Motor neuron (in vitro differentiated cells): ENCODE data around the gene C1orf87. TPM values are rescaled to one million over a fixed set of nuclear protein-coding genes. Genes with fewer than 3 reads are reported as not detected.
A peak's percentile ranks its signal among the peaks of the same experiment; 100 is the strongest.

Source experiments
- ATAC-seq, 8 experiments: fragments of 200-7000 bp; cut with Tn5 transposase; replicated peaks in 6 of 8; 2 replicates each; pipeline ENCODE4 v1.8.0; 2021; ENCODE audit warnings: mild to moderate bottlenecking in 8 of 8, moderate library complexity in 8 of 8
- H3K27ac ChIP-seq, 2 donors: fragments of 250-450 bp; sonication (Bioruptor Pico); 2 replicates each; pipeline ENCODE4 v1.9.0; 2021; ENCODE audit warnings: antibody characterized with exemption in 2 of 2, mild to moderate bottlenecking in 2 of 2, moderate library complexity in 1 of 2
- H3K4me1 ChIP-seq, 2 donors: fragments of 250-450 bp; sonication (Bioruptor Pico); replicated peaks in 1 of 2; 2 replicates each; pipeline ENCODE4 v1.6.1; 2021; ENCODE audit warnings: antibody characterized with exemption in 2 of 2, mild to moderate bottlenecking in 2 of 2, moderate library complexity in 1 of 2
- H3K4me3 ChIP-seq, 5 donors: fragments of 250-450 bp; sonication (Bioruptor Pico); 2 replicates each; pipeline ENCODE4 v1.9.0; 2021; ENCODE audit warnings: antibody characterized with exemption in 5 of 5, mild to moderate bottlenecking in 5 of 5, moderate library complexity in 4 of 5
- WGBS, 10 experiments: fragments of 450-650 bp; shearing (Covaris generic); methylation state at CpG; one replicate each; pipeline ENCODE4 v1.0.0; 2022; 5-methylcytosine and 5-hydroxymethylcytosine counted together
- in situ Hi-C, 9 experiments: fragments of 400-800 bp; cut with MboI; loops; one replicate each; pipeline ENCODE4 v1.15.0; 2021; ENCODE audit warnings: low sequenced_read_pairs in 9 of 9, low pct_unique_long_range_greater_than_20kb in 2 of 9; ENCODE audit not compliant: unreplicated experiment in 9 of 9
- total RNA-seq, 8 experiments: library from RNA; unstranded; fragments of 300-600 nt; gene quantifications; 2 replicates each; pipeline versions ENCODE4 v1.2.3 to v1.2.4, GENCODE V29; 2022

The C1orf87 gene, protein sequence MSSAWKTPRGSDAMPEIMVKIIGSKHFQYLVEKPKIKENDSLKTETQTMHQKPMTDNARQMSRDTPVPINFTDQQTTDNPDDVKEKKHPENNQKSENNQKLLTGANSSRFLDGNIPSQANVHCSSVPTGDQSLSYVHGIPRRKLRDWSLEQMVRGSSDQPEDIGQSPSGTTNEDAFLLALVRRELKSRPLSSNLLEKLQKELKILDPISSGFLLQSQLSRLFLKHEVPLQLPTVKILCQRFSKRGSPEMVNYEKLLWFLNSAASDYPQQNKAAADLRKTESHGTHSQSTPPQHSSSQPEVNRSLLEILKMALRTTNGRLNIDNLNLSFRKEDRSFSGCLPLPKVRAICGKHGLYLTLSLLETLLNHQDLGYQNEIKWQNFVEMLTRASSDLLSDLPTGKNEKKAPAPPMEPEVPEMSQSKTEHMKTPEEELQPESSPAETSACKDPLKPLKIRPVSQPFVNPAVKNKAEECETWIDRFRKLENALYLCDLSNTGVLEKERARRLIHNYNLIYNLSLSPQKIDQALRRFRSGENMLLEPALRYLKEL
- under 1 TPM in 4 of 8 experiments, not detected in 4; 0.04 to 0.90 (median 0.29) TPM for total RNA-seq

GRCh38 chr1:60073605-60074278, at the start of gene C1orf87:
C1orf87 (minus strand) TSS chr1:60073770; CDS start chr1:60072643, 1,127 bp downstream.
- no peaks in the 10 kb centered on the region for H3K4me1 ChIP-seq
- in situ Hi-C loops = no loop called here
- no peak within 1 kb of the TSS for H3K27ac ChIP-seq
- 42 to 98% (median 84%) methylated on average over 2 to 17 of the region's 36 CpGs; no CpG with 5 or more reads in 2 of the 10 experiments for WGBS, 10 experiments
- H3K4me3 ChIP-seq = no peak within 1 kb of the TSS
- peak in 1 of 8 experiments; percentile 61 for ATAC-seq

- in situ Hi-C loops = no loop called here
These were observed 44.5 kb upstream of the C1orf87 start for GRCh38 chr1:60118085-60118484.

GRCh38 chr1:60114745-60115318, 41.3 kb upstream of the C1orf87 start:
- Histone ChIP-seq H3K4me3 (no peak overlapping the region), H3K4me1 (peaks cover 0 to 26% of the 10 kb centered on the region in 2 donors), H3K27ac (no peak overlapping the region)
- no peak for ATAC-seq
- in situ Hi-C loops = no loop called here
- 31 to 100% (median 61%) methylated on average over 2 to 7 of the region's 7 CpGs for WGBS, 10 experiments

More at GRCh38 chr1:60118085-60118484, 44.5 kb upstream of the C1orf87 start:
- peaks cover 0 to 26% of the 10 kb centered on the region in 2 donors for H3K4me1 ChIP-seq
- peak; percentile 74 to 100 (median 88) for ATAC-seq
- H3K27ac ChIP-seq = peak overlapping the region in 1 of 2 donors; percentile 38
- no peak overlapping the region for H3K4me3 ChIP-seq
- 0 to 86% (median 48%) methylated on average over 1 to 4 of the region's 4 CpGs; no CpG with 5 or more reads in 1 of the 10 experiments for WGBS, 10 experiments

- peaks cover 0 to 25% of the 10 kb centered on the region in 2 donors for H3K4me1 ChIP-seq
- no peak for ATAC-seq
- no peak overlapping the region for H3K27ac ChIP-seq
- in situ Hi-C loops = no loop called here
- WGBS, 10 experiments = 29 to 100% (median 71%) methylated on average over 1 of the region's 1 CpG; no CpG with 5 or more reads in 5 of the 10 experiments
- no peak overlapping the region for H3K4me3 ChIP-seq
These were observed 40.0 kb upstream of the C1orf87 start for GRCh38 chr1:60113596-60113995.

GRCh38 chr1:60113028-60113427, 39.5 kb upstream of the C1orf87 start:
- Histone ChIP-seq H3K4me3 (no peak overlapping the region), H3K4me1 (peaks cover 0 to 19% of the 10 kb centered on the region in 2 donors), H3K27ac (no peak overlapping the region)
- peak in 1 of 8 experiments; percentile 60 for ATAC-seq
- WGBS, 10 experiments = 77 to 100% (median 93%) methylated on average over 1 to 2 of the region's 2 CpGs; no CpG with 5 or more reads in 2 of the 10 experiments
- in situ Hi-C loops = no loop called here

GRCh38 chr1:60111716-60112115, 38.1 kb upstream of the C1orf87 start:
- H3K4me1 ChIP-seq = peaks cover 0 to 7% of the 10 kb centered on the region in 2 donors
- in situ Hi-C loops = no loop called here
- no peak for ATAC-seq
- 20 to 100% (median 83%) methylated on average over 1 of the region's 1 CpG; no CpG with 5 or more reads in 2 of the 10 experiments for WGBS, 10 experiments
- no peak overlapping the region for H3K4me3 ChIP-seq
- H3K27ac ChIP-seq = no peak overlapping the region

DNA sequence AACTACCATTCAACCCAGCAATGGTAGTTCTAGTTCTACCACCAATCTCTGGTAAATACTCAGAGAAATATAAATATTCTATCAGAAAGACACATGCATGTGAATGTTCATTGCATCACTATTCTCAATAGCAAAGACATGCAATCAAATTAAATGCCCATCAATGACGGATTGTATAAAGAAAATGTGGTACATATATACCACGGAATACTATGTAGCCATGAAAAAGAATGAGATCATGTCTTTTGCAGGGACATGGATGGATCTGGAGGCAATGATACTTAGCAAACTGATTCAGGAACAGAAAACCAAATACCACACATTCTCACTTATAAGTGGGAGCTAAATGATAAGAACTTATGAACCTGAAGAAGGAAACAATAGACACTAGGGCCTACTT, 37.5 kb upstream of the C1orf87 start:
- WGBS, 10 experiments = 60 to 100% (median 88%) methylated on average over 1 to 2 of the region's 2 CpGs; no CpG with 5 or more reads in 1 of the 10 experiments
- no peak for ATAC-seq
- in situ Hi-C loops = no loop called here

DNA sequence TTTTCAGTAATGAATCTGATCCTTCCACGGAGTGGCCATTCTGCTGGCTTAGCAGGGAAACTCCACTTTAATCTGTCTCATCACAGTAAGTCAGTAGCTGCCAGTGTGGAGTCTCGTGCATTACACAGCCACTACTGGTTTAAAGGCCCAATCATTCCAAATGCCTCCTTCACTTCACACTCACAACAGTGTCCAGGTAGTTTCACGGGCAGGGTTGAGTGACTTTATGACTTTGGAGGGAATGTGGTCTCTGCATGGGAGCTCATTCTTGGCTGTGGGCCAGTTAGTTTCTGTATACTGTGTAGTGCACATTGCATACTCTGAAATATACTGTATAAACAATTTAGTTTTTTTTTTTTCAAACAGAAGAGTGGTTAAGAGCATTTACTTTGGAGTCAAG, 34.6 kb upstream of the C1orf87 start:
- H3K4me1 ChIP-seq = peaks cover 0 to 4% of the 10 kb centered on the region in 2 donors
- ATAC-seq = no peak
- no peak overlapping the region for H3K27ac ChIP-seq
- H3K4me3 ChIP-seq = no peak overlapping the region
- WGBS, 10 experiments = 50 to 100% (median 82%) methylated on average over 1 to 3 of the region's 3 CpGs; no CpG with 5 or more reads in 4 of the 10 experiments
- in situ Hi-C loops = no loop called here

More for the DNA sequence above, 37.5 kb upstream of the C1orf87 start:
- H3K27ac ChIP-seq = no peak overlapping the region
- no peak overlapping the region for H3K4me3 ChIP-seq
- peaks cover 0 to 3% of the 10 kb centered on the region in 2 donors for H3K4me1 ChIP-seq

DNA sequence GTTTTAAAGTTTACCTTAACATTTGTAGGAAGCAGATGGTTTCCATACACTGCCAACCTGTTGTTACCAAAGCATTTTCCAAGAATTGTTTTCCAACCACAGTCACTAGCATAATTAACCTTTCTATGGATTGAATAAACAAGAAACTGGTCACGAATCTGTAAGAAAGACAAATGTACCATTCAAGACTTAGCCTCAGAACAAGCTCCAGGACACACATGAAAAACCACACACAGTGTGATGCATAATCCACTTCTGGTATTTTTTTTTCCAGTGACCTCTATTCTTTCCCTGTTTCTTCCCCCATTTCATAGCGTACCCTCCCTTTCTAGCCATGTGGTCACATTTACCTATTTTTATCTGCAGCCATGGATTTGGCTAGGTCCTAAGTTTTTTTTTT, 29.6 kb upstream of the C1orf87 start:
- 25 to 91% (median 69%) methylated on average over 1 to 2 of the region's 2 CpGs for WGBS, 10 experiments
- Histone ChIP-seq H3K4me3 (no peak overlapping the region), H3K4me1 (peaks cover 0 to 15% of the 10 kb centered on the region in 2 donors), H3K27ac (no peak overlapping the region)
- ATAC-seq = no peak
- in situ Hi-C loops = no loop called here

DNA sequence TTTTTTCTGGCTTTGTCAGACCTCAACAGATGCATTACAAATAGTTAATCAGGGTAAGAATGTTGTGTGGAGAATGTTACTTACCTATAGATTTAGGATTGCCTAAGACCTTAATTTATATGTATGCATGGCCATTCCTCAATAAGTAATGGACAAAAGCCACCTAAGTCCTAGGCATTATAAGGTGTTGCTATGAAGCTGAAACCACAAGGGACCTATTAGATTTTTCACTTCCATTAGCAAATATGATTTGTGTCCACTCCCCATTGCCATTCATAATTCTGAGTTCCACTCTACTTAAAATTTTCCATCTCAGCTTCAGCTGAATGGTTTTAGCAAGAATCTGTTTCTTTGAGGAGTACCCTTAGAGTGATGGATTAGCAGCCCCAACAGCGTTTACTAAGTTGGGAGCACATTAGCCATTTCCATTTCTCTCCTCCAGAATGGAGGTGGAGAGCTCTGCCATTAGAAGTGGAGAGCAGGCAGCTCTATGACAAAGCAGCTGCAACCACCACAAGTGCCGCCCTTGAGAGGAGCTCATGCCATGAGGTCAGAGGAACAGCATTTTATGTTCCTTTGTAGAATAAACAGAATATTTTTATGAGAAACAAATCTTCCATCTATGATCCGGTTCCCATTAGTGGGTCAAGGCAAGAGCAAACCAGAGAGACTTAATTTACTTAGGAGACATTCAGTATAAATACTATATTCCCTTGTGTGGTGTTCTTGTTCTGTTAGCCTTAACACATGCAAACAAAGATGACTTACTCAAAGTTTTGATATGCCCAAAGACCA, 28.9 kb upstream of the C1orf87 start:
- in situ Hi-C loops = no loop called here
- WGBS, 10 experiments = 29 to 89% (median 81%) methylated on average over 1 to 3 of the region's 3 CpGs; no CpG with 5 or more reads in 2 of the 10 experiments
- ATAC-seq = peak in 5 of 8 experiments; percentile 46 to 93 (median 63)

DNA sequence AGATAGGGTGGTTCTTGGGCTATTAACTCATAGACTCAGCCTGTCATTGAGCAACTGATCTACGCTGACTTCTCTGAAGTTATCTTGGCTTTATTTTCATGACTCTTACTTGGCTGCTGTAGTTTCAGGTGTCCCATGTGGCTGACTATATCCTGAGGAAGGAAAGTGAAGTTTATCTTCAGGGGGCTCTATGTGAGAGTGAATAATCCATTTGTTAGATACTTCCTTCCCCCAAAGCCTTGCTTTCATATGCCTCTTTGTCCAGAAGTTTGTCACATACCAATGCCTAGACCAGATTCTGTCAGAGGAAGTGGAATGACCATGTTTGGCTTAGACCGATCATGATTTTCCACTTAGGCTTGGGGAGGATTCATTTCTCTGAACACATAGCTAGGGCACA, 27.9 kb upstream of the C1orf87 start:
- no peak overlapping the region for H3K4me3 ChIP-seq
- H3K4me1 ChIP-seq = peaks cover 0 to 15% of the 10 kb centered on the region in 2 donors
- no peak for ATAC-seq
- 67 to 100% (median 100%) methylated on average over 1 to 2 of the region's 2 CpGs; no CpG with 5 or more reads in 3 of the 10 experiments for WGBS, 10 experiments
- in situ Hi-C loops = no loop called here
- no peak overlapping the region for H3K27ac ChIP-seq

More for the DNA sequence above, 28.9 kb upstream of the C1orf87 start:
- peaks cover 0 to 15% of the 10 kb centered on the region in 2 donors for H3K4me1 ChIP-seq
- no peak overlapping the region for H3K4me3 ChIP-seq
- no peak overlapping the region for H3K27ac ChIP-seq

DNA sequence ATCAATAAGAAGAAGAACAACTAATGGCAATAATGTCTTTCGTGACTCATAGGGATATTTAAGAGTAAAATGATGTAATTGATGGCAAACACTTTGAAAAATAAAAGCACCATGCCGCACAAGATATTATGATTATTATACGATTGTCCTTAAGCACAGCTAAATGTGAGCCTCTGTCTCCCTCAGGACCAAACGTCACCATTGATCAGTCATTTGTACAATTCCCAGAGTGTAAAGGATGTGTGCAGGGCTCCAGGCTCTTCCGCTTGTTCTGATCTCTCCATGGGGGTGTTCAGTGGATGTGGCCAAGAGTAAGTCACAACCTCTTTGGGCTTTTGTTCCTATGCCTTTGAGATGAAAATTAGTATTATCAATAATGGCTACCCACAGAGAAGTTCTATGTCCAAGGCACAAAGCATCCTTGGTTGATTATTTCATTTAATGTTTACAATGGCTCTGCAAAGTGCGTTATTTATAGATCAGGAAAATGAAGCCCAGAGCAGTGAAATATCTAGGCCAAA, 17.7 kb upstream of the C1orf87 start:
- 63 to 92% (median 85%) methylated on average over 1 to 6 of the region's 6 CpGs for WGBS, 10 experiments
- in situ Hi-C loops = no loop called here
- Histone ChIP-seq H3K4me3 (no peak overlapping the region), H3K27ac (no peak overlapping the region), H3K4me1 (peaks cover 5 to 15% of the 10 kb centered on the region in 2 donors)
- peak in 5 of 8 experiments; percentile 47 to 94 (median 79) for ATAC-seq
